Endothelial cell of umbilical vein (primary cell): Measurements from ENCODE around the gene IFT22. TPM values are rescaled to one million over a fixed set of nuclear protein-coding genes. Genes with fewer than 3 reads are reported as not detected.
"Not testable (repeated sequence)": the region's sequence is repeated elsewhere in the genome, so short reads cannot be mapped to it uniquely, and the experiment has no call there.

Experiments used
- BruUV-seq: library from RNA; stranded (reverse); fragments of 400-500 nt; replicated peaks from 2 replicates; lab custom pipeline; 2021; lab: Mats Ljungman, UMichigan
- CTCF ChIA-PET: fragments of 300-600, 350-600 bp; sonication (Branson Sonifier 250); formaldehyde crosslinking; loops from one replicate; lab custom pipeline; 2021; ENCODE audit warnings: antibody characterized with exemption, inconsistent platforms; lab: Charles Lee
- POLR2A ChIA-PET: fragments of 300-600, 350-600 bp; sonication (Branson Sonifier 250); formaldehyde crosslinking; loops from one replicate; lab custom pipeline; 2021; ENCODE audit warnings: antibody characterized with exemption, inconsistent platforms; lab: Charles Lee
- DNase-seq: peaks from one replicate; pipeline ENCODE4 v3.0.0-alpha.2; 2011; ENCODE audit warnings: low read depth, low spot score
- FAIRE-seq: peaks from 2 replicates; lab custom pipeline; 2011; peaks lifted over from hg19 to GRCh38; lab: Jason Lieb, UNC
- H2AFZ ChIP-seq: 2 replicates; pipeline ENCODE4 v1.6.0; 2012; ENCODE audit warnings: low read depth, low read length, control low read depth, inconsistent platforms
- H3K27ac ChIP-seq: 2 replicates; pipeline ENCODE4 v1.5.1; 2011; ENCODE audit warnings: low read depth, mild to moderate bottlenecking, control low read depth, low read length, moderate library complexity; ENCODE audit not compliant: insufficient read depth
- H3K27me3 ChIP-seq, 2 experiments: 2 replicates each; pipeline versions ENCODE4 v1.6.0 to v1.6.1; 2011; ENCODE audit warnings: low read length in 2 of 2, mixed read lengths in 1 of 2; ENCODE audit not compliant: control insufficient read depth in 2 of 2, insufficient read depth in 2 of 2
- H3K36me3 ChIP-seq, 2 experiments: 2 replicates in 1 of 2; 3 replicates in 1 of 2; pipeline ENCODE4 v1.5.1; 2011; ENCODE audit warnings: low read length in 2 of 2, mild to moderate bottlenecking in 1 of 2, moderate library complexity in 1 of 2; ENCODE audit not compliant: control insufficient read depth in 2 of 2, insufficient read depth in 2 of 2; ENCODE audit errors: extremely low read depth in 1 of 2
- H3K4me1 ChIP-seq: 3 replicates; pipeline ENCODE4 v1.5.1; 2011; ENCODE audit warnings: mild to moderate bottlenecking, low read length; ENCODE audit not compliant: control insufficient read depth, insufficient read depth; ENCODE audit errors: extremely low read depth
- H3K4me2 ChIP-seq: 2 replicates; pipeline ENCODE4 v1.6.1; 2011; ENCODE audit warnings: low read length, control low read depth, mixed read lengths; ENCODE audit not compliant: insufficient read depth
- H3K4me3 ChIP-seq, 3 experiments: fragments of 200-600 bp in 1 of 3; sonication (generic), shearing (Covaris generic) in 1 of 3; replicated peaks in 1 of 3; 2 replicates each; pipeline ENCODE4 v1.5.1; 2011 to 2016; ENCODE audit warnings: control low read depth in 3 of 3, low read length in 3 of 3, mild to moderate bottlenecking in 2 of 3, inconsistent platforms in 1 of 3, low read depth in 1 of 3, moderate library complexity in 1 of 3; ENCODE audit not compliant: insufficient read depth in 1 of 3
- H3K79me2 ChIP-seq: 2 replicates; pipeline ENCODE4 v1.6.0; 2012; ENCODE audit warnings: low read length, inconsistent platforms; ENCODE audit not compliant: control insufficient read depth, insufficient read depth
- H3K9ac ChIP-seq: replicated peaks from 2 replicates; pipeline ENCODE3; 2011; ENCODE audit warnings: low read length, control low read depth; ENCODE audit not compliant: insufficient read depth; ENCODE audit errors: extremely low read depth
- H3K9me1 ChIP-seq: replicated peaks from 3 replicates; pipeline ENCODE4 v1.6.0; 2011; ENCODE audit warnings: mild to moderate bottlenecking, low read length; ENCODE audit not compliant: control insufficient read depth, insufficient read depth; ENCODE audit errors: extremely low read depth
- H3K9me3 ChIP-seq: replicated peaks from 2 replicates; pipeline ENCODE4 v1.5.1; 2012; ENCODE audit warnings: low read length, inconsistent platforms; ENCODE audit not compliant: control insufficient read depth, insufficient read depth
- H4K20me1 ChIP-seq: replicated peaks from 2 replicates; pipeline ENCODE3; 2011; ENCODE audit warnings: mild to moderate bottlenecking, low read length; ENCODE audit not compliant: control insufficient read depth, insufficient read depth; ENCODE audit errors: extremely low read depth
- EZH2 ChIP-seq: IDR thresholded peaks from 2 replicates; pipeline ENCODE4 v1.6.1; 2012; ENCODE audit warnings: borderline replicate concordance, low read depth, mild to moderate bottlenecking, moderate library complexity, low read length, inconsistent platforms; ENCODE audit not compliant: severe bottlenecking
- FOS ChIP-seq: IDR thresholded peaks from 2 replicates; pipeline ENCODE4 v1.6.1; 2011; ENCODE audit warnings: mild to moderate bottlenecking, low read length, moderate library complexity, borderline replicate concordance; ENCODE audit not compliant: insufficient read depth
- GATA2 ChIP-seq: IDR thresholded peaks from 2 replicates; pipeline ENCODE4 v1.7.0; 2011; ENCODE audit warnings: low read depth, mild to moderate bottlenecking, moderate library complexity, mixed read lengths, low read length; ENCODE audit not compliant: insufficient read length, insufficient read depth
- JUN ChIP-seq: IDR thresholded peaks from 2 replicates; pipeline ENCODE4 v1.6.1; 2011; ENCODE audit warnings: borderline replicate concordance, low read depth; ENCODE audit not compliant: insufficient read length, insufficient read depth
- MYC ChIP-seq: IDR thresholded peaks from one replicate; pipeline ENCODE4 v1.6.1; 2011; ENCODE audit warnings: mild to moderate bottlenecking, low read depth, low read length
- POLR2A ChIP-seq: IDR thresholded peaks from 2 replicates; pipeline ENCODE4 v1.6.1; 2012; ENCODE audit warnings: low read depth, mild to moderate bottlenecking, control low read depth, low read length
- POLR2AphosphoS5 ChIP-seq: IDR thresholded peaks from 2 replicates; pipeline ENCODE4 v1.6.1; 2012; ENCODE audit warnings: low read depth, mild to moderate bottlenecking, control low read depth, low read length, moderate library complexity; ENCODE audit not compliant: insufficient read depth
- dilution Hi-C: fragments of 300-500 bp; cut with MboI; formaldehyde crosslinking; loops from one replicate; pipeline ENCODE4 v1.15.0; 2019; ENCODE audit warnings: low sequenced_read_pairs; ENCODE audit not compliant: extremely low pct_ligation_motif_present
- intact Hi-C: fragments of 100-400 bp; cut with micrococcal nuclease; formaldehyde crosslinking; loops from one replicate; pipeline ENCODE4 v1.10.0; 2022
- polyA plus RNA-seq, 4 experiments: library from polyadenylated mRNA; depleted of rRNA in 3 of 4; stranded (reverse) in 3 of 4; unstranded in 1 of 4; fragments of >200 nt; gene quantifications; 2 replicates each; pipeline versions ENCODE4 v1.2.1 to v1.2.3, GENCODE V29; 2011 to 2012; ENCODE audit warnings: missing spikeins in 1 of 4
- total RNA-seq: library from RNA; stranded (reverse); gene quantifications from 2 replicates; pipeline ENCODE4 v1.2.3, GENCODE V29; 2021
- TF ChIP-seq, protein P1 (sequence below): IDR thresholded peaks from 2 replicates; pipeline ENCODE4 v1.6.1; 2011; ENCODE audit not compliant: insufficient read depth, insufficient read length
- TF ChIP-seq, protein P2 (sequence below), 2 donors: IDR thresholded peaks; 1 replicate in 1 of 2; 2 replicates in 1 of 2; pipeline ENCODE4 v1.5.1; 2011; ENCODE audit warnings: low read length in 2 of 2, mild to moderate bottlenecking in 2 of 2, moderate library complexity in 2 of 2, control low read depth in 1 of 2, inconsistent platforms in 1 of 2, low read depth in 1 of 2; ENCODE audit not compliant: insufficient read depth in 1 of 2; ENCODE audit errors: extremely low read depth in 1 of 2

The IFT22 gene
- total and polyA plus RNA-seq, 2 donors (not counting 3 experiments of a cell fraction or from before 2014, with no cell fraction given) = 26.3 to 28.7 TPM

DNA sequence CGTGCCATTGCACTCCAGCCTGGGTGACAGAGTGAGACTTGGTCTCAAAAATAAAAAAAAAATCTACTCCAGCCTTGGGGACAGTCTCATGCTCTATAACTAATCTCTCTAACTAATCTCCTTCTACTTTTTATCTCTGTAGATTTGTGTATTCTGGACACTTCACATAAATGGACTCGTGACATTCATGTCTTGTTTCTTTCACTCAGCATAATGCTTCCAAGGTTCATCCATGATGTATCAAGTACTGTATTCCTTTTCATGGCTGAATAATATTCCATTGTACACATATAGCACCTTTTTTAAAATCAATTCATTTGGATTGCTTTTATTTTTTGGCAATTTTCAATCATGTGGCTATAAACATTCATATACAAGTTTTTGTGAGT lies 31.3 kb upstream of the IFT22 start:
- Histone ChIP-seq H3K4me1 (no peaks in the 10 kb centered on the region), H3K79me2 (no peaks in the 10 kb centered on the region), H3K36me3 (no peaks in the 10 kb centered on the region), H3K27me3 (no peaks in the 10 kb centered on the region), H4K20me1 (no peaks in the 10 kb centered on the region), H3K9me1 (no peaks in the 10 kb centered on the region), H3K9me3 (no peaks in the 10 kb centered on the region), H2AFZ (no peak overlapping the region), H3K4me2 (no peak overlapping the region), H3K9ac (no peak overlapping the region), H3K4me3 (no peak overlapping the region), H3K27ac (no peak overlapping the region)
- CTCF ChIA-PET = interaction anchor here (1.5 kb wide), 1 partner anchor 160 kb away, joined by 3 read pairs; no protein-coding TSS in a partner anchor
- intact Hi-C loops (no loop called here), dilution Hi-C loops (no loop called here)
- POLR2A ChIA-PET = no interaction called here
- FAIRE-seq (no peak), DNase-seq (no peak)
- BruUV-seq = no TSS peak
- no peak for TF ChIP-seq JUN
- no peak for TF ChIP-seq MYC
- TF ChIP-seq, protein P1, sequence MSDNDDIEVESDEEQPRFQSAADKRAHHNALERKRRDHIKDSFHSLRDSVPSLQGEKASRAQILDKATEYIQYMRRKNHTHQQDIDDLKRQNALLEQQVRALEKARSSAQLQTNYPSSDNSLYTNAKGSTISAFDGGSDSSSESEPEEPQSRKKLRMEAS = no peak
- TF ChIP-seq EZH2 = no peak
- TF ChIP-seq POLR2A = no peak
- no peak for TF ChIP-seq FOS
- no peak for TF ChIP-seq POLR2AphosphoS5
- TF ChIP-seq, protein P2, sequence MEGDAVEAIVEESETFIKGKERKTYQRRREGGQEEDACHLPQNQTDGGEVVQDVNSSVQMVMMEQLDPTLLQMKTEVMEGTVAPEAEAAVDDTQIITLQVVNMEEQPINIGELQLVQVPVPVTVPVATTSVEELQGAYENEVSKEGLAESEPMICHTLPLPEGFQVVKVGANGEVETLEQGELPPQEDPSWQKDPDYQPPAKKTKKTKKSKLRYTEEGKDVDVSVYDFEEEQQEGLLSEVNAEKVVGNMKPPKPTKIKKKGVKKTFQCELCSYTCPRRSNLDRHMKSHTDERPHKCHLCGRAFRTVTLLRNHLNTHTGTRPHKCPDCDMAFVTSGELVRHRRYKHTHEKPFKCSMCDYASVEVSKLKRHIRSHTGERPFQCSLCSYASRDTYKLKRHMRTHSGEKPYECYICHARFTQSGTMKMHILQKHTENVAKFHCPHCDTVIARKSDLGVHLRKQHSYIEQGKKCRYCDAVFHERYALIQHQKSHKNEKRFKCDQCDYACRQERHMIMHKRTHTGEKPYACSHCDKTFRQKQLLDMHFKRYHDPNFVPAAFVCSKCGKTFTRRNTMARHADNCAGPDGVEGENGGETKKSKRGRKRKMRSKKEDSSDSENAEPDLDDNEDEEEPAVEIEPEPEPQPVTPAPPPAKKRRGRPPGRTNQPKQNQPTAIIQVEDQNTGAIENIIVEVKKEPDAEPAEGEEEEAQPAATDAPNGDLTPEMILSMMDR (IDR thresholded peaks at IDR 0.05; ENCODE audit: extremely low read depth in 1 of 2, insufficient read depth in 1 of 2, low read depth in 1 of 2, low read length in 2 of 2) = no peak
- no peak for TF ChIP-seq GATA2

DNA sequence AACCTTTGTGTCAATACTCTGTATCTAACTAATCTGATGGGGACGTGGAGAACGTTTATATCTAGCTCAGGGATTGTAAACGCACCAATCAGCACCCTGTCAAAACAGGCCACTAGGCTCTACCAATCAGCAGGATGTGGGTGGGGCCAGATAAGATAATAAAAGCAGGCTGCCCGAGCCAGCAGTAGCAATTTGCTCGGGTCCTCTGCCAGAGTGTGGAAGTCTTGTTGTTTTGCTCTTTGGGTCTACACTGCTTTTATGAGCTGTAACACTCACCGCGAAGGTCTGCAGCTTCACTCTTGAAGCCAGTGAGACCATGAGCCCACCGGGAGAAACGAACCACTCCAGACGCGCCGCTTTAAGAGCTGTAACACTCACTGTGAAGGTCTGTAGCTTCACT lies 27.7 kb upstream of the IFT22 start:
- BruUV-seq, H3K27me3 ChIP-seq, H4K20me1 ChIP-seq, H3K27ac ChIP-seq, H2AFZ ChIP-seq, H3K9me3 ChIP-seq, POLR2A ChIA-PET, H3K9ac ChIP-seq, intact Hi-C loops, FAIRE-seq, H3K4me2 ChIP-seq, dilution Hi-C loops, DNase-seq, H3K36me3 ChIP-seq, H3K4me1 ChIP-seq, H3K9me1 ChIP-seq, H3K79me2 ChIP-seq, H3K4me3 ChIP-seq: not testable (repeated sequence)
- CTCF ChIA-PET = interaction anchor here (1.2 kb wide), 1 partner anchor 61 kb away, joined by 3 read pairs; no protein-coding TSS in a partner anchor

DNA sequence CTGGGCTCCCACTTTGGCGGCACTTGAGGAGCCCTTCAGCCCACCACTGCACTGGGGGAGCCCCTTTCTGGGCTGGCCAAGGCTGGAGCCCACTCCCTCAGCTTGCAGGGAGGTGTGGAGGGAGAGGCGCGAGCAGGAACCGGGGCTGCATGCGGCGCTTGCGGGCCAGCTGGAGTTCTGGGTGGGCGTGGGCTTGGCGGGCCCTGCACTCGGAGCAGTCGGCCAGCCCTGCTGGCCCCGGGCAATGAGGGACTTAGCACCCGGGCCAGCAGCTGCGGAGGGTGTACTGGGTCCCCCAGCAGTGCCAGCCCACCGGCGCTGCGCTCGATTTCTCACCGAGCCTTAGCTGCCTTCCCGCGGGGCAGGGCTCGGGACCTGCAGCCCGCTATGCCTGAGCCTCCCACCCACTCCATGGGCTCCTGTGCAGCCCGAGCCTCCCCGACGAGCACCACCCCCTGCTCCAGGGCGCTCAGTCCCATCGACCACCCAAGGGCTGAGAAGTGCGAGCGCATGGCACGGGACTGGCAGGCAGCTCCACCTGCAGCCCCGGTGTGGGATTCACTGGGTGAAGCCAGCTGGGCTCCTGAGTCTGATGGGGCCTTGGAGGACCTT lies 26.9 kb upstream of the IFT22 start:
- H3K4me3 ChIP-seq, DNase-seq, H3K9me1 ChIP-seq, H3K79me2 ChIP-seq, H3K27ac ChIP-seq, H4K20me1 ChIP-seq, H3K27me3 ChIP-seq, BruUV-seq, H3K4me2 ChIP-seq, intact Hi-C loops, H3K36me3 ChIP-seq, dilution Hi-C loops, H2AFZ ChIP-seq, H3K4me1 ChIP-seq, FAIRE-seq, H3K9ac ChIP-seq, POLR2A ChIA-PET, H3K9me3 ChIP-seq: not testable (repeated sequence)
- CTCF ChIA-PET = interaction anchor here (1.2 kb wide), 1 partner anchor 62 kb away, joined by 3 read pairs; no protein-coding TSS in a partner anchor
